Muscle of back (tissue), 11 donors: ENCODE measurements around the gene BMP6. TPM values are rescaled to one million over a fixed set of nuclear protein-coding genes. Genes with fewer than 3 reads are reported as not detected.

ENCODE experiments used
- DNase-seq, 3 donors: peaks; one replicate each; pipeline versions ENCODE4 v3.0.0 to v3.0.0-alpha.2; 2013
- polyA plus RNA-seq, 10 donors: library from polyadenylated mRNA; unstranded; fragments of 120-200 nt; gene quantifications; one replicate each; pipeline ENCODE4 v1.2.1, GENCODE V29; 2013; ENCODE audit not compliant: insufficient read length in 10 of 10

Gene BMP6
- polyA plus RNA-seq, 10 donors = 0.87 to 2.6 (median 1.5) TPM

GRCh38 chr6:7921632-7922092 is 195.8 kb downstream of the BMP6 start:
- DNase-seq = peak in 1 of 3 donors; percentile 20

GRCh38 chr6:7922596-7922995 is 196.7 kb downstream of the BMP6 start:
- DNase-seq = peak in 1 of 3 donors; percentile 40

- DNase-seq = no peak
These were observed 199.0 kb downstream of the BMP6 start for GRCh38 chr6:7924867-7925266.

Other genes starting within 250 kb of the BMP6 start
- gene DSP, start 184.4 kb upstream of the BMP6 start, polyA plus RNA-seq = 10 to 100 TPM in 2 of 10 donors, 1 to 10 TPM in 8; 1.8 to 89.6 (median 3.3) TPM
- 10 to 100 TPM in 9 of 10 donors, 1 to 10 TPM in 1; 8.9 to 19.6 (median 13.6) TPM for gene SNRNP48, start 135.9 kb upstream of the BMP6 start, polyA plus RNA-seq
- 100 to 1,000 TPM in 9 of 10 donors, 10 to 100 TPM in 1; 98.9 to 176 (median 123) TPM for gene TXNDC5, start 184.7 kb downstream of the BMP6 start, polyA plus RNA-seq